ENCODE results near the gene OSMR.
"Not testable (repeated sequence)": the region's sequence is repeated elsewhere in the genome, so short reads cannot be mapped to it uniquely, and the experiment has no call there.

OSMR gene

DNA sequence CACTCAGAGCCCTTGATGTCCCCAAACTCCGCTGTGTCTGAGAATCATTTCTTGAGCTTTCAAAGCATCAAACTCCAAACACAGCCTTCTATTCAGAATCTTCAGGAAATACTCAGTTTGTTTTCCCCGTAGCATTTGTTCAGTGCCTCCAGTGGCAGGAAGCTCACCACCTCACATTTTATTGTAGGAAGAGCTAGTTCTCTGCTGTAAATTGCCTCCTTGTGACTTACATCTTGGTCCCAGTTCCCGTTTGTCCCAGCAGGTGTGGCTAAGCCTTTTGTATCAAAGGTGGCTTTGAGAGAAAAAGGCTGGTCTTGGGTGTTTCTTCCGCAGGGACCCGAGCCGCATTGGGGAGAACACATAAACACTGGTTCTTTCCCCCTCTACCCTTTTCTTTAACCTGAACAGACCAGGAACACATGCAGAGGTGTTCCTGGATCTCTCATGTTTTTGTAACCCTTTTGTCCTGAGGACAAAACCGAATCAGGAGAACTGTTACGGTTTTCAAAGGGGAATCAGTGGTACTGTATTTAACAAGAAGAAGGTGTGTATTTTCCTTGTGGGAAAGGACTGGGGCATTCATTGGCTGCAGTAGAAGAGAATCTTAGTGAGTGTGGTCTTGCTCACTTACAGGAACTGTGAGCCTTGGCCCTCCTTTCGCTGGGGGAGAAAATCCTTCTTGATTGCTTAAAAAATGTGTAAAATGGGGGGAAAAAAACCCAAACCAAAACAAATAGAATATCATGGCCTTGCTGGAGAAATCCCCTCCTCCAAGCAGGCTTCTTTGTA lies 1.9 kb downstream of the OSMR start:
- Mint-ChIP-seq H3K27me3 (ENCODE audit: low read depth, poor library complexity) (peaks cover 54% of the 10 kb centered on the region), H3K36me3 (ENCODE audit: low read depth) (peaks cover 7% of the 10 kb centered on the region), H3K4me1 (peaks cover 19% of the 10 kb centered on the region), H3K9me3 (peaks cover 21% of the 10 kb centered on the region), H3K27ac (no peak overlapping the region), H3K4me3 (peak overlapping the region; percentile 16)
- TF ChIP-seq, protein P1, sequence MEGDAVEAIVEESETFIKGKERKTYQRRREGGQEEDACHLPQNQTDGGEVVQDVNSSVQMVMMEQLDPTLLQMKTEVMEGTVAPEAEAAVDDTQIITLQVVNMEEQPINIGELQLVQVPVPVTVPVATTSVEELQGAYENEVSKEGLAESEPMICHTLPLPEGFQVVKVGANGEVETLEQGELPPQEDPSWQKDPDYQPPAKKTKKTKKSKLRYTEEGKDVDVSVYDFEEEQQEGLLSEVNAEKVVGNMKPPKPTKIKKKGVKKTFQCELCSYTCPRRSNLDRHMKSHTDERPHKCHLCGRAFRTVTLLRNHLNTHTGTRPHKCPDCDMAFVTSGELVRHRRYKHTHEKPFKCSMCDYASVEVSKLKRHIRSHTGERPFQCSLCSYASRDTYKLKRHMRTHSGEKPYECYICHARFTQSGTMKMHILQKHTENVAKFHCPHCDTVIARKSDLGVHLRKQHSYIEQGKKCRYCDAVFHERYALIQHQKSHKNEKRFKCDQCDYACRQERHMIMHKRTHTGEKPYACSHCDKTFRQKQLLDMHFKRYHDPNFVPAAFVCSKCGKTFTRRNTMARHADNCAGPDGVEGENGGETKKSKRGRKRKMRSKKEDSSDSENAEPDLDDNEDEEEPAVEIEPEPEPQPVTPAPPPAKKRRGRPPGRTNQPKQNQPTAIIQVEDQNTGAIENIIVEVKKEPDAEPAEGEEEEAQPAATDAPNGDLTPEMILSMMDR (IDR thresholded peaks at IDR 0.05): no peak
- DNase-seq: no peak

DNA sequence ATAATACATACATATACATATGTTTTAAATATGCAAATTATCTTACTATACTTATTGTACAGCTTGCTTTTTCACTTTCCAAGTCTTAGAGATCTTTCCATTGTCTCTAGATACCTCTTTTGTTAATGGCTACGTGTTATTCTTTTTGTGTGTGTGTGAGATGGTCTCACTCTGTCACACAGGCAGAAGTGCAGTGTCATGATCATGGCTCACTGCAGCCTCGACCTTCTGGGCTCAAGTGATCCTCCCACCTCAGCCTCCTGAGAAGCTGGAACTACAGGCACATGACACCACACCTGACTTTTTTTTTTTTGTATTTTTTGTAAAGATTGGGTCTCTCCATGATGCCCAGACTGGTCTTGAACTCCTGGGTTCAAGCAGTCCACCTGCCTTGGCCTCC lies 2.8 kb downstream of the OSMR start:
- peaks cover 3% of the 10 kb centered on the region for H3K36me3 Mint-ChIP-seq (ENCODE audit: low read depth)
- H3K27me3 Mint-ChIP-seq (ENCODE audit: low read depth, poor library complexity): peaks cover 54% of the 10 kb centered on the region
- H3K4me3 Mint-ChIP-seq: no peak overlapping the region
- no peak for DNase-seq
- peaks cover 23% of the 10 kb centered on the region for H3K9me3 Mint-ChIP-seq
- peaks cover 19% of the 10 kb centered on the region for H3K4me1 Mint-ChIP-seq
- no peak overlapping the region for H3K27ac Mint-ChIP-seq
- TF ChIP-seq, protein P1 (IDR thresholded peaks at IDR 0.05): no peak

DNA sequence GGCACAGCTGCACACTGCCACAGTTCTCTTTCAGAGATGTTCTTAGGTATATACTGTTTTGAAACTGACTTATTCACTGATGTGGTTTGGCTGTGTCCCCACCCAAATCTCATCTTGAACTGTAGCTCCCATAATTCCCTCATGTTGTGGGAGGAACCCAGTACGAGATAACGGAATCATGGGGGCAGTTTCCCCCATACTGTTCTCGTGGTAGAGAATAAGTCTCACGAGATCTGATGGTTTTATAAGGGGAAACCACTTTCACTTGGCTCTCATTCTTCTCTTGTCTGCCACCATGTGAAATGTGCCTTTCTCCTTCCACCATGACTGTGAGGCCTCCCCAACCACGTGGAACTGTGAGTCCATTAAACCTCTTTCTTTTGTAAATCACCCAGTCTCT lies 5.8 kb downstream of the OSMR start:
- H3K4me3 Mint-ChIP-seq, H3K27ac Mint-ChIP-seq: not testable (repeated sequence)

DNA sequence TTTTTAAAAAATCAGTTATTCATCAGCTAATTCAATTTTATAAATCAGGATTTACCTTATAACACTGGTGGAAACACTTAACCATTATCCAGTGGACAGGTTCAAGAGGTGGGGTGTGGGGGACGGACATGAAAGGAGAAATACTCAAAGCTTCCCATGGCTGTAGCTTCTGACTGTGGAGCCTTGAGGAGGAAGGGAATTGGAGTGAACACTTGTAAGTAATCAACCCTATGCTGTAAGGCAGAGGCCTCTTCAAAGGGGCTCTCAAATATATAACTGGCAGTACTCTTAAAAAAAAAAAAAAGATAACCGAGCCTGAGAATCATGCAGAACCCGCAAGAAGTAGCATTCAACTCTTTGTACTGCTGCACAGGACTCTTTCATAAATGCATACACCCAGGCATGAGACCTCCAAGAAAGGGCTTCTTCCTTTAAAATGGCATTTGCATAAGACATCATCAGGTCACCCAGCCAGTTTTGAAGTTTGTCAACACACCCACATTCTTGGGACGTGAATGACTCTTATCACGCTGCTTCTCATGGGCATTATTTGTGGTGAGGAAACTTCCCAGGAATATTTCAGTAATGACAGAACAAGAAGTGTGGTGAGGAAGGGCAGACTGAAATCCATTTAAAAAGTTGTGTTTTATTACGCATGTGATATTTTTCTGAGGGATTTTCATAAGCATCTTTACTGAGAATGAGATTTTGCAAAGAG lies 8.1 kb downstream of the OSMR start:
- H3K9me3 Mint-ChIP-seq: peaks cover 32% of the 10 kb centered on the region
- no peak overlapping the region for H3K27ac Mint-ChIP-seq
- H3K4me3 Mint-ChIP-seq: no peak overlapping the region
- peaks cover 13% of the 10 kb centered on the region for H3K27me3 Mint-ChIP-seq (ENCODE audit: low read depth, poor library complexity)
- no peak for DNase-seq
- peaks cover 7% of the 10 kb centered on the region for H3K36me3 Mint-ChIP-seq (ENCODE audit: low read depth)
- TF ChIP-seq, protein P1 (IDR thresholded peaks at IDR 0.05): no peak
- peaks cover 9% of the 10 kb centered on the region for H3K4me1 Mint-ChIP-seq

More for the DNA sequence above, 5.8 kb downstream of the OSMR start:
- H3K36me3 Mint-ChIP-seq (ENCODE audit: low read depth); DNase-seq: not testable (repeated sequence)
- peaks cover 23% of the 10 kb centered on the region for H3K9me3 Mint-ChIP-seq
- H3K27me3 Mint-ChIP-seq (ENCODE audit: low read depth, poor library complexity): peaks cover 35% of the 10 kb centered on the region
- peaks cover 14% of the 10 kb centered on the region for H3K4me1 Mint-ChIP-seq

DNA sequence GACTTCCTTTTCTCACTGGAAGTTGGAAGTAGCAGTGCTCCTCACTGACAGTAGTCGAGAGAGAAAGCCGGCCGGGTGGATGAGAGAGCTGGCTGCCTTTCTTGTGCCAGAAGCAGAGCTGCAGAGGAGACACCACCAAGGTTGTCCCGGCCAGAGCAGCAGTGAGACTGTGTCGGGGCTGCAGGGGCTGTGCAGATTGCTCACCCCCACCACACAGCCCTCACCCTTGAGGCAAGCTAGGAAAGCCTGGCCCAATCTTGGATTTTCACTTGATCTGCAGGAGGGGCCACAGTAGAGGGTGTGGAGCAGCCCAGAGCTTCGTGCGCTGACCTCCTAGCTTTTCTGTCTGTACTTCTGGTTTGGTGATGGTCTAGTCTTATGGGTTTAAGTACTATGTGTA lies 9.1 kb downstream of the OSMR start:
- Mint-ChIP-seq H3K4me1 (peaks cover 9% of the 10 kb centered on the region), H3K27ac (no peak overlapping the region), H3K4me3 (no peak overlapping the region), H3K36me3 (ENCODE audit: low read depth) (peaks cover 13% of the 10 kb centered on the region), H3K9me3 (peaks cover 42% of the 10 kb centered on the region), H3K27me3 (ENCODE audit: low read depth, poor library complexity) (peaks cover 11% of the 10 kb centered on the region)
- TF ChIP-seq, protein P1 (IDR thresholded peaks at IDR 0.05): no peak
- DNase-seq: no peak

DNA sequence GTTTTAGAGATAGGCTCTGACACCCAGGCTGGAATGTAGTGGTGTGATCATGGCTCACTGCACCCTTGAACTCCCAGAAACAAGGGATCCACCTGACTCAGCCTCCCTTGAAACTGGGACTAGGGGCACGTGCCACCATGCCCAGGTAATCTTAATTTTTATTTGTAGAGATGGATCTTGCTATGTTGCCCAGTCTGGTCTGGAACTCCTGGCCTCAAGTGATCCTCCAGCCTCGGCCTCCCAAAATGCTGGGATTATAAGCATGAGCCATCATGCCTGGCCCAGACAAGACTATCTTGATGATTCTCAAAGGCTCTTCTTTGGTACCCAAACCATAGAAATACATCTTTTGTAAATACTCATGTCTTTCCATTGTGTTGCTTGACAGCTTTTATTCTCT lies 10.8 kb downstream of the OSMR start:
- peaks cover 9% of the 10 kb centered on the region for H3K4me1 Mint-ChIP-seq
- H3K4me3 Mint-ChIP-seq: no peak overlapping the region
- no peak overlapping the region for H3K27ac Mint-ChIP-seq

More for the DNA sequence above, 10.8 kb downstream of the OSMR start:
- H3K36me3 Mint-ChIP-seq (ENCODE audit: low read depth): peaks cover 13% of the 10 kb centered on the region
- TF ChIP-seq, protein P1 (IDR thresholded peaks at IDR 0.05): no peak
- peaks cover 43% of the 10 kb centered on the region for H3K9me3 Mint-ChIP-seq
- no peak for DNase-seq
- peaks cover 4% of the 10 kb centered on the region for H3K27me3 Mint-ChIP-seq (ENCODE audit: low read depth, poor library complexity)
